ENCODE data around the gene WDR70. TPM values are rescaled to one million over a fixed set of nuclear protein-coding genes. Genes with fewer than 3 reads are reported as not detected.

Gene WDR70
- total RNA-seq, 2 experiments from 2014 or later: 24.5 to 34.6 TPM

- Histone ChIP-seq H3K27me3 (ENCODE audit: control insufficient read depth in 1 of 2, insufficient read depth in 2 of 2, low read length in 2 of 2) (no peaks in the 10 kb centered on the region), H3K9me3 (ENCODE audit: control insufficient read depth in 1 of 2, insufficient read depth in 1 of 2, low read length in 2 of 2) (peaks cover 0 to 9% of the 10 kb centered on the region in 2 experiments), H3K27ac (ENCODE audit: low read depth in 1 of 2, low read length in 2 of 2) (no peak overlapping the region), H3K36me3 (ENCODE audit: insufficient read depth, low read length) (peaks cover 24% of the 10 kb centered on the region), H3K4me3 (ENCODE audit: low read length) (no peak overlapping the region), H3K4me1 (ENCODE audit: insufficient read depth, low read length) (peaks cover 2% of the 10 kb centered on the region)
- Mint-ChIP-seq H3K4me3 (no peak overlapping the region), H3K36me3 (ENCODE audit: low read depth) (peaks cover 84% of the 10 kb centered on the region), H3K27ac (no peak overlapping the region), H3K9me3 (peaks cover 8% of the 10 kb centered on the region), H3K4me1 (ENCODE audit: low read depth) (peaks cover 5% of the 10 kb centered on the region), H3K27me3 (no peaks in the 10 kb centered on the region)
- POLR2A ChIA-PET: no interaction called here
- no peak for DNase-seq
- ATAC-seq (ENCODE audit: poor library complexity): no peak
- TF ChIP-seq, protein P1, sequence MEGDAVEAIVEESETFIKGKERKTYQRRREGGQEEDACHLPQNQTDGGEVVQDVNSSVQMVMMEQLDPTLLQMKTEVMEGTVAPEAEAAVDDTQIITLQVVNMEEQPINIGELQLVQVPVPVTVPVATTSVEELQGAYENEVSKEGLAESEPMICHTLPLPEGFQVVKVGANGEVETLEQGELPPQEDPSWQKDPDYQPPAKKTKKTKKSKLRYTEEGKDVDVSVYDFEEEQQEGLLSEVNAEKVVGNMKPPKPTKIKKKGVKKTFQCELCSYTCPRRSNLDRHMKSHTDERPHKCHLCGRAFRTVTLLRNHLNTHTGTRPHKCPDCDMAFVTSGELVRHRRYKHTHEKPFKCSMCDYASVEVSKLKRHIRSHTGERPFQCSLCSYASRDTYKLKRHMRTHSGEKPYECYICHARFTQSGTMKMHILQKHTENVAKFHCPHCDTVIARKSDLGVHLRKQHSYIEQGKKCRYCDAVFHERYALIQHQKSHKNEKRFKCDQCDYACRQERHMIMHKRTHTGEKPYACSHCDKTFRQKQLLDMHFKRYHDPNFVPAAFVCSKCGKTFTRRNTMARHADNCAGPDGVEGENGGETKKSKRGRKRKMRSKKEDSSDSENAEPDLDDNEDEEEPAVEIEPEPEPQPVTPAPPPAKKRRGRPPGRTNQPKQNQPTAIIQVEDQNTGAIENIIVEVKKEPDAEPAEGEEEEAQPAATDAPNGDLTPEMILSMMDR (IDR thresholded peaks at IDR 0.05): no peak
- CTCF ChIA-PET: no interaction called here
- intact Hi-C loops (cut with DNase I, micrococcal nuclease): no loop called here
Observed at GRCh38 chr5:37742111-37742510, 363.0 kb downstream of the WDR70 start.

DNA sequence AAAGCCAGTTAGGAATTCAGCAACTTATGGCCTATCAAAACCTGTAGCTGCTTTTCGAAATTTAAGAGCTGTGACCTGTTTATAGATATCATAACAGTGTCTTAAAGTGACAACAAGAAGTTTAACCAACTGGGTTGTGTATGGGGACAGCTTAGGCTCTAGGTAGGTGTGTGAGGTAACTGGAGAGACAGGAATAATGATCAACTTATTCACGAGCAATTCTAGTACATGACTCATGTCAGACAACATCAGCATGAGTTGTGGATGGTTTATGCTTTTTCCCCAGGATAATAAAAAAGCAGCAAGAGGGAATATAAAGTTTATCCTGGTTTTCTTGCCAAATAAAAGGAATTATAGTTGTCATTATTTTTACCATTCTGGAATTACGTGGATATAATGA is 372.1 kb downstream of the WDR70 start:
- ChIA-PET POLR2A (no interaction called here), CTCF (no interaction called here)
- intact Hi-C loops (cut with DNase I, micrococcal nuclease): no loop called here
- H3K27me3 ChIP-seq (ENCODE audit: control insufficient read depth in 1 of 2, insufficient read depth in 2 of 2, low read length in 2 of 2): no peaks in the 10 kb centered on the region
- H3K36me3 ChIP-seq (ENCODE audit: insufficient read depth, low read length): peaks cover 2% of the 10 kb centered on the region
- H3K36me3 Mint-ChIP-seq (ENCODE audit: low read depth): peaks cover 86% of the 10 kb centered on the region
- no peaks in the 10 kb centered on the region for H3K9me3 ChIP-seq (ENCODE audit: control insufficient read depth in 1 of 2, insufficient read depth in 1 of 2, low read length in 2 of 2)
- DNase-seq: no peak
- no peak overlapping the region for H3K4me3 ChIP-seq (ENCODE audit: low read length)
- H3K27ac ChIP-seq (ENCODE audit: low read depth in 1 of 2, low read length in 2 of 2): no peak overlapping the region
- TF ChIP-seq, protein P1 (IDR thresholded peaks at IDR 0.05): no peak
- H3K4me3 Mint-ChIP-seq: no peak overlapping the region
- H3K4me1 Mint-ChIP-seq (ENCODE audit: low read depth): no peaks in the 10 kb centered on the region
- no peaks in the 10 kb centered on the region for H3K4me1 ChIP-seq (ENCODE audit: insufficient read depth, low read length)
- H3K27ac Mint-ChIP-seq: no peak overlapping the region
- H3K9me3 Mint-ChIP-seq: peaks cover 14% of the 10 kb centered on the region
- no peaks in the 10 kb centered on the region for H3K27me3 Mint-ChIP-seq
- ATAC-seq (ENCODE audit: poor library complexity): no peak

DNA sequence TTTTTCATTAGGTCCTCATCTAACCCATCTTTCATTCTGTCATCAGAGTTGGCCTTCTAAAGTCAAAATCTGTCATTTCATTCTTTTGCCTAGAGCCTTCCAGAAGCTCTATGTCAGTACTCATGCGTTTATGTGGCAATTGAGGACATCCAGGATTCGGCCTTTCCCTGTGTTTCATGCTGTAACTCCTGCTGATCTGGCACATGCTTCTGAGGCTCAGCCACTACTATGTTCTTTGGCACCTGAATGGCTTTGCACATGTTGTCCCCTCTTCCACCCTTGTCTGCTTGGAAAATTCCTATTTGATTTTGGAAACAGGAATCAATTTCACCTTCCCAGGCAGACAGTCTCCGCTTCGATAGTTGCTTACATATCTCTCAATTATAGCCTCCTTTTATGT is 375.9 kb downstream of the WDR70 start:
- Histone ChIP-seq H3K4me1 (ENCODE audit: insufficient read depth, low read length) (no peaks in the 10 kb centered on the region), H3K4me3 (ENCODE audit: low read length) (no peak overlapping the region), H3K36me3 (ENCODE audit: insufficient read depth, low read length) (peaks cover 2% of the 10 kb centered on the region), H3K27ac (ENCODE audit: low read depth in 1 of 2, low read length in 2 of 2) (no peak overlapping the region), H3K27me3 (ENCODE audit: control insufficient read depth in 1 of 2, insufficient read depth in 2 of 2, low read length in 2 of 2) (no peaks in the 10 kb centered on the region), H3K9me3 (ENCODE audit: control insufficient read depth in 1 of 2, insufficient read depth in 1 of 2, low read length in 2 of 2) (peaks cover 0 to 8% of the 10 kb centered on the region in 2 experiments)
- ATAC-seq (ENCODE audit: poor library complexity) (no peak), DNase-seq (no peak)
- TF ChIP-seq, protein P1 (IDR thresholded peaks at IDR 0.05): no peak
- no peak overlapping the region for H3K27ac Mint-ChIP-seq
- no peaks in the 10 kb centered on the region for H3K4me1 Mint-ChIP-seq (ENCODE audit: low read depth)
- no peaks in the 10 kb centered on the region for H3K27me3 Mint-ChIP-seq
- intact Hi-C loops (cut with DNase I, micrococcal nuclease): no loop called here
- peaks cover 15% of the 10 kb centered on the region for H3K9me3 Mint-ChIP-seq
- no peak overlapping the region for H3K4me3 Mint-ChIP-seq
- ChIA-PET POLR2A (no interaction called here), CTCF (no interaction called here)
- H3K36me3 Mint-ChIP-seq (ENCODE audit: low read depth): peaks cover 62% of the 10 kb centered on the region
